ENCODE results near the gene RASL12.
"Not testable (repeated sequence)": the region's sequence is repeated elsewhere in the genome, so short reads cannot be mapped to it uniquely, and the experiment has no call there.

Gene RASL12

GRCh38 chr15:65077291-65077980, 9.6 kb upstream of the RASL12 start:
- H3K4me3 ChIP-seq (ENCODE audit: low read length), result no peak overlapping the region
- no peak for DNase-seq (ENCODE audit: low read depth, low spot score)

GRCh38 chr15:65076486-65077290, 8.9 kb upstream of the RASL12 start, which contains the start of gene KBTBD13:
Gene KBTBD13, plus strand, starts transcription at chr15:65076746. Its CDS starts 70 bp downstream, at chr15:65076816.
- no peak for DNase-seq (ENCODE audit: low read depth, low spot score)
- H3K4me3 ChIP-seq (ENCODE audit: low read length), result no peak within 1 kb of the TSS

- DNase-seq (ENCODE audit: low read depth, low spot score); H3K4me3 ChIP-seq (ENCODE audit: low read length): not testable (repeated sequence)
Measured at GRCh38 chr15:65075607-65076395, 8.0 kb upstream of the RASL12 start.

GRCh38 chr15:65074946-65075345, 7.2 kb upstream of the RASL12 start:
- H3K4me3 ChIP-seq (ENCODE audit: low read length); DNase-seq (ENCODE audit: low read depth, low spot score): not testable (repeated sequence)

- H3K4me3 ChIP-seq (ENCODE audit: low read length), result no peak overlapping the region
- no peak for DNase-seq (ENCODE audit: low read depth, low spot score)
Measured at GRCh38 chr15:65072617-65073016, 4.8 kb upstream of the RASL12 start.

GRCh38 chr15:65072027-65072426, 4.2 kb upstream of the RASL12 start:
- H3K4me3 ChIP-seq (ENCODE audit: low read length), result no peak overlapping the region
- no peak for DNase-seq (ENCODE audit: low read depth, low spot score)

- no peak for DNase-seq (ENCODE audit: low read depth, low spot score)
- H3K4me3 ChIP-seq (ENCODE audit: low read length), result no peak overlapping the region
Measured at GRCh38 chr15:65071381-65071811, 3.6 kb upstream of the RASL12 start.

- no peak overlapping the region for H3K4me3 ChIP-seq (ENCODE audit: low read length)
- no peak for DNase-seq (ENCODE audit: low read depth, low spot score)
Measured at GRCh38 chr15:65069779-65070546, 2.2 kb upstream of the RASL12 start.

- no peak overlapping the region for H3K4me3 ChIP-seq (ENCODE audit: low read length)
- no peak for DNase-seq (ENCODE audit: low read depth, low spot score)
Measured at GRCh38 chr15:65069179-65069578, 1.4 kb upstream of the RASL12 start.

GRCh38 chr15:65068403-65068788, 605 bp upstream of the RASL12 start:
- H3K4me3 ChIP-seq (ENCODE audit: low read length), result no peak overlapping the region
- no peak for DNase-seq (ENCODE audit: low read depth, low spot score)

GRCh38 chr15:65067317-65067644, 510 bp downstream of the RASL12 start:
- no peak for DNase-seq (ENCODE audit: low read depth, low spot score)
- H3K4me3 ChIP-seq (ENCODE audit: low read length), result no peak overlapping the region

GRCh38 chr15:65066635-65067316, 1.0 kb downstream of the RASL12 start:
- DNase-seq (ENCODE audit: low read depth, low spot score), result no peak
- no peak overlapping the region for H3K4me3 ChIP-seq (ENCODE audit: low read length)

- H3K4me3 ChIP-seq (ENCODE audit: low read length), result no peak overlapping the region
Measured at GRCh38 chr15:65066001-65066634, 1.7 kb downstream of the RASL12 start.

GRCh38 chr15:65062726-65063125, 5.1 kb downstream of the RASL12 start:
- no peak for DNase-seq (ENCODE audit: low read depth, low spot score)
- no peak overlapping the region for H3K4me3 ChIP-seq (ENCODE audit: low read length)

More at GRCh38 chr15:65066001-65066634, 1.7 kb downstream of the RASL12 start:
- DNase-seq (ENCODE audit: low read depth, low spot score), result no peak

GRCh38 chr15:65062061-65062460, 5.7 kb downstream of the RASL12 start:
- DNase-seq (ENCODE audit: low read depth, low spot score), result no peak

GRCh38 chr15:65060641-65061397, 7.0 kb downstream of the RASL12 start:
- no peak for DNase-seq (ENCODE audit: low read depth, low spot score)
- H3K4me3 ChIP-seq (ENCODE audit: low read length), result no peak overlapping the region

More at GRCh38 chr15:65062061-65062460, 5.7 kb downstream of the RASL12 start:
- H3K4me3 ChIP-seq (ENCODE audit: low read length), result no peak overlapping the region

GRCh38 chr15:65059931-65060596, 7.7 kb downstream of the RASL12 start:
- DNase-seq (ENCODE audit: low read depth, low spot score), result no peak
- H3K4me3 ChIP-seq (ENCODE audit: low read length), result no peak overlapping the region
